Measurements from ENCODE around the gene PARD3.
"Not testable (repeated sequence)": the region's sequence is repeated elsewhere in the genome, so short reads cannot be mapped to it uniquely, and the experiment has no call there.

PARD3 gene

DNA sequence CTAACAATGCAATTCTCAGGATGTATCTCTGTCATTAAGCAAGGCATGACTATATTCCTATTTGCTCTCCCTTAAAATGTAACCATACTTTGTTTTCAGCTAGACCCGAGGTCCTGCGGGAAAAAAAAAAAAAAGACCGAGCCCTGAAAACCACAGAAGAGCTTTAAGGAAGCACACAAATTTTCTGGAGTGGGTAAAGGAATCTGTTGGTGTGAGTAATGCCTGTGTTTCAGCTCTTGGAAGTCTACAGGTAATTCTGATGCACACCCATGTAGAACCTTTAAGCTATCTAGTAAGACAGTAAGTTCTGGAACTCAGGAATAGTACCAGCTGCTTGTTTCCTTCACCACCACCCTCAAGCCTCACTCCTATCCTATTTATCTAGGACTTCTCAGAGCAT lies 351.1 kb downstream of the PARD3 start:
- DNase-seq (ENCODE audit: low spot score), result no peak

DNA sequence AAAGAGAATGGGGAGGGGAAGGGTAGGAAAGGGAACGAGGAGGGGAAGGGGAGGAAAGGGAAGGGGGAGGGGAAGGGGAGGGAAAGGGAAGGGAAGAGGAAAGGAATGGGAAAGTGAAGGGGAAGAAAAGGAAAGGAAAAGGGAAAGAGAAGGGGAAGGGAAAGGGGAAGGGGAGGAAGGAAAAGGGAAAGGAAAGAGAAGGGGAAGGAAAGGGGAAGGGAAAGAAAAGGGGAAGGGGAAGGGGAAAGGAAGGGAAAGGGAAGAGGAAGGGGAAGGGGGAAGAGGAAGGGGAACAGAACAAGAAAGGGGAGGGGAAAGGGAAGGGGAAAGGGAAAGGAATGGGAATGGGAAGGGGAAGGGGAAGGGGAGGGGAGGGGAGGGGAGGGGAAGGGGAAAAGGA lies 352.1 kb downstream of the PARD3 start:
- DNase-seq (ENCODE audit: low spot score), result no peak

DNA sequence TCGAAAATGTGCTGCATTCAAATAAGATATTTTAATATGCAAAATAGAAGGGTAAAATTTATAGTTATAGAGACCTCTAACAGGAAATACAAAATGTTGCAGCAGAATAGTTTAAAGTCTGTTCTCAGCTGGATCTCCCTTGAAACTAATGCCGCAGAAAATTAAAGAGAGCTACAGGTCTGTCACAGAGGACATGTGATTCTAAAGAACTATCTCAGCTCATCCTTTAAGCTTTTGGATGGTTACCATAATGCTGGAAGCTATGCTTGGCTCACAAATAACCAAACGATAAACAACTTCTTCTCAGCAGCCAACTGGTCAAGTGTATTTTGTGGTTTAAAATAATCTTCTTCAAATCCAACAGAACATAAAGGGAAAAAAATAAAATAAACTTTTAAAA lies 353.0 kb downstream of the PARD3 start:
- DNase-seq (ENCODE audit: low spot score), result no peak

DNA sequence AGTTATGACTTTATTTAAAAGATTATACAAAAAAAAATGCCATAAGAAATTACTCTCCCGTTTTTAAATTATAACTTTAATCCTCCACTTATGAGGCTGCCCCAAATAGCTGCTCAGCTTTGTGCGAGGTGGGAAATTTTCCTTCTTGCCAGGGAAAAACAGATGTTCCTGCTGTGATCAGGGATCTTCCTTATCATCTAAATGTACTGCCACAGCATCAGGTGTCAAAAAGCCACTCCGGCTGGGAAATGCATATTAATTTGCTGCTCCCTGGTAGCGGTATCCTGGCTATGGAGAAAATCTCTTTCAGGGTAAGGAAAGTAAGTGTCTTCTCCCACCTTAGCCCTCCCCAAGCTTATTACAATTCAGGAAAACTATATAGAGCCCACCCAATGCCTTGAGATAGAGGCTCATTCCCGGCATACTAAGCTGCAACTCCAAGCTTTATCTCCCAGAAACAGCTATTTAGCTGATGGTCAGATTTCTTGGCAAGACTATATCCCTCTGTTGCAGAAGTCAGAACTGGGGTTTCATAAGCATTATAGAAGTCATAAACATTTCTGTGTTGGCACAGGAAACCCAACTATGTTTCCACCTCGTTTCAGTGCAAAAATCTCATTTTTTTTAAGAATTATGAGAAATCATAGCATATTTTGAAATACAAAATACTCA lies 360.4 kb downstream of the PARD3 start:
- no peak for DNase-seq (ENCODE audit: low spot score)

DNA sequence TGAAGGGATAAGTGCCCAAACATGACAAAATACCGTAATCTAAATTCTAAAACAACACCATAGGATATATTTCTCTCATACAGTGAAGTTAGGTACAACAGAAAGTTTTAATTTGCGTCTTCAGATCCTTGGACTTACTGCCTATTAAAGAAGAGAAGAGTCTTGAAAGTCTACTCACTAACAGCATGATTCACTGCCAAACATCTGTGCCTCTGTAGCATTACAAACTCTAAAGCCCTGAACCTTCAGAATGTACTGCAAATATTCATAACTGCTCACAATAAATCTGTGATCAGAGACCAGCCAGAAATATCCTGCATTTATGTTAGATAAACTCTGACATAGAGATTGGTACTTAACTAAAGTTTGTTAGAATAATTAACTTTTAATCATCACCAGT lies 365.3 kb downstream of the PARD3 start:
- DNase-seq (ENCODE audit: low spot score), result no peak

DNA sequence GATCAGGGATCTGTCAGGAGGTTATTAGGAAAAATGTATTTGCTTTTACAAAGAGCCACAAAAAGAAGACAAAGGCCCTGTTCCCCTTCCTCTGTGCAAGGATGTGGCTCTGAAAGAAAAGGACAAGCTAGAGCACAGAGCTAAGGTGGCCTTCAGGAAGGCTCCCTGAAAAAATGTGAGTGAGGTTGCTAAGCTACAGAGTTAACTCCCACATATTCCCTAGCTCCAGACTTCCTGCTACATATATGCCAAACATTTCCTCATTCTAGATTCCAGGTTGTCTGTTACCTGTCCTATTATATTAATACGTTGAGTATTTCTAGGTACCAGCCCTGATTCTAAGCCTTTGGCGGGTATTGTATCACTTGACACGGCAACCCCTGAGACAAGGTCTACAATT lies 369.0 kb downstream of the PARD3 start:
- no peak for DNase-seq (ENCODE audit: low spot score)

DNA sequence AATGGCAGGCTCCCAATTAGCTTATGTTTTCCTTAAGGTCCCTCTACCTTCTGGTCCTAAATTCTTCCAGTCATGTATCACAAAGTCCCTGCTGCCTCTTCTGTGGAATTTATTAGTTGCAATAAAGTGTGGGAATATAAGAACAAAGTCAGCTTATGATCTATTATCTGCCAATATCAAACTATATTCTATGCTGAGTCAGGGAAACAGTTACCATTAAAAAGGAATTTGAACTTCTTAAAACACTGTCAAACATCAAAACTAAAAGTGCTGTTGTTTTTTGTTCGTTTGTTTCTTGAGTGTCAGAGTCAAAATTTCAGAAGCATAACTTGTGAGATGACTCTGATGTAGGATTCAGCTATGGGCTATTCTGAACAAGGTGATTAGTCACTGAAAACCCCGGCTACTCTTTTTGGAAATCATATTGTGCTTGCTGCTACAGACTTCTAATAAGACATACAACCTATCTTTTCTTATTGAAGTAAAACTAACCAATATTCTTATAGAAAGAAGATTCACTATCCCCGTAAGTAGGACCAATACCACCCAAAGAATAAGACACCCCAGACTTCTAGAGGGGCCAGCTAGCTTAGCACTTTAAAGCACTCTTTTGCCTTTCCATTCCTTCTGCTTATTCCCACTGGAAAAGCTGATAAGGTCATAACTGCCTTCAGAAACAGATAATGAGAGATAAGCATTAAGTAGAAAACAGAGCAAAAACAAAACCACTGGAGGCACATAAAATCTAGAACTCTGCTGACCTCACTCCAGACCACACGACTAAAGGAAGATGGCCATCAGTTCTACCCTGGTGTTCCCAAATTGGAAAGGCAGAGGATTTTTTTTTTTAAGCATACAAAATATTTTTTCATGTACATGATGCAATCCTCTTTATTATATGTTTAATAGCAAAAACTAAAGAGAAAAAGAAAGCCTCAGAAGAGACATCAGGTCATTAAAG lies 370.6 kb downstream of the PARD3 start:
- no peak for DNase-seq (ENCODE audit: low spot score)

DNA sequence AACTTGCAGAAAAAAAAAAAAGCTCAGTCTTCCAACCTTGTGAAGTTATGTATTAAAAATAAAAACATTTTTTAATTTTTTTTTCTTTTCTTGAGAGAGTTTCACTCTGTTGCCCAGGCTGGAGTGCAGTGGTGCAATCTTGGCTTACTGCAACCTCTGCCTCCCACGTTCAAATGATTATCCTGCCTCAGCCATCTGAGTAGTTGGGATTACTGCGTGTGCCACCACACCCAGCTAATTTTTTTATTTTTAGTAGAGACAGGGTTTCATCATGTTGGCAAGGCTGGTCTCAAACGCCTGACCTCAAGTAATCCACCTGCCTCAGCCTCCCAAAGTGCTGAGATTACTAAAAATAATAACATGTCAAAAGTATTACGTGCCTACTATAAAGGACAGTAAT lies 375.7 kb downstream of the PARD3 start:
- not testable (repeated sequence) for DNase-seq (ENCODE audit: low spot score)

DNA sequence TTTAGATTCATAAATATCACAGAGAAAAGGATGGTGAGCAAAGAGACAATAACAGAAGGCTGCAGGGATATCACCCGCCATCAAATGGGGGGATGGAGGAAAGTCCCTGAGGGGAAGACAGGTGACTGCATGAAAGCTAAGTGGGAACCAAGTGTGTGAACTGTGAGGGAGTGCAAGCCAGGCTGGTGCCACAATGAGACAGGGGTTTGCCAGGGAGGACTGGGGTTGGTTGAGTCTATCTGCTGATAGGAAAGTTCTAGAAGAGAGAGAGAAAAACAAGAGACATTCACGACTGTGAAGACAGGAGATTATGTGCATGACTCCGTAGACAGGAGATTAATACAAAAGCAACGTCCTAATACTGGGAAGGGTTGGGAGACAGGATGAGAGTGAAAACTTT lies 376.4 kb downstream of the PARD3 start:
- DNase-seq (ENCODE audit: low spot score), result no peak

DNA sequence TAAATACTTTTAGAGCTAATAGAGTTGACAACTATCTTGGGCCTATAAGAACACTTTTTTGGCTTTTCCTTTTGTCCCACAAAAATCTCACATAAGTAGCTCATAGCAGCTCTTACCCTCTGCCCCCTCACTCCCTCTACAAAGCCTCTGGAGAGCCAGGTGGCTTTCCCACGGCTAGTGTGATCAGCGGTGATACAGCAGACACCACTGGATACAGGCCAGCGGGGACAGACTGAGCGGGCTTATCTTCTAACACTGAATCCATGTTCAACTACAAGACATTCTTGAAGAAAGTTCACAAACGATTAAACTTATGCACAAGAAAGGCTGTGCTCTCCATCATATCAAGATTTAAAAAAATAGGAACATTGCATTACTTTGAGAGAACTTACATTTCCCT lies 377.2 kb downstream of the PARD3 start:
- DNase-seq (ENCODE audit: low spot score), result no peak

DNA sequence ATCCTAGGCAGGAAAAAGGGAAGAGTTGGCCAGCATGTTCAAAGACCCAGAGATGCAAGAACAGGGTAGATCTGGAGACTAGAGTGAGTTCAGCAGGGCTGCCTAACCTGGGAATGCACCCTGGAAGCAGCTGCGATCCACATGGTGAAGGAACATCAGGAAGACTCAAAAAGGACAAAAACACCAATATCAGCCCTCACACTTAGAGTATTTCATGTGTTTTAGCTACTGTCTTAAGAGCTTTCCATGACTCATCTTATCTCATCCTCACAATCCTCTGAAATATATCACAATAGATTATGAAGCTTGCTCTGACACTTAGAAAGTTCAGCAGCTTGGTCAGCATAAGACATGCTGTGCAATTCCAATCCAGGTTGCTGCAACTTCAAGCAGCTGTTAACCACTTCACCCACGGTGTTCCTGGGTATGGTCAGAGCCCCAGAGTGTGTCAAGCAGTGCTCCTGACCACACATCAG lies 380.9 kb downstream of the PARD3 start:
- peak; percentile 12 for DNase-seq (ENCODE audit: low spot score)

DNA sequence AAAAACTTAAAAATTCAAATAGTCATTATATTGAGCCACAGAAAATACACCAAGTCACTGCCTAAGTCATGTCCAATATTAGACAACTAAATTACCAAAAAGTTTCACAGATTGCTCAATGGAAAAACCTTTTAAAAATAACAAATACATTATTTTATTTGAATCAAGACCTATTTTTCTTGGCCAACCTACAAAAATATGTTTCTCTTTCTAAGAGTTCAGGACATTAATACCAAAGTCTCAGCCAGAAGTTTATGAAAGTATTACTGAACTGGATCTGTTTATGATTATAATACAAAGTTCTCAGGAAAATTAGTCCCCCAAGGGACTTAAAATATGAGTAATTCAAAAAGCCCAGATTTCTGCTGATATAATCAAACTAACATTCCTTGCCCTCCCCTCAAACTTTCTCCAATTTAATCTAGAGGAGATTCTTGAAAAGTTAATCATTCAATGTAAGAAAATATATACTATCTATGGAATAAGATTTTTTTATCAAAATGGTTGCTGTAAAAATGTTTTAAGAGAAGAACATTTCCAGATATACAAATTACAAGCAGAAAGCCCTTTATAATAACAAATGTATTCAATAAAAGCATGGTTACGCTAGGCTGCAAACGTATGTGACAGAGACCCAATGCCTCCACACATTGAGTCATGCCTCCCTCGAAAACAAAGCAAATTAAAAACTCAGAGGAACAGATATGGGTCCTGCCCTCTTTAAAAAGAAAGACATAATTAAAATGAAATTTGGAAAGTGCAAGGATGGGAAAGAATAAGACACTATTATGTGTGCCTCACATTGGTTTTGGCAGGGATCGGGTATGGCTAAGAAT lies 381.6 kb downstream of the PARD3 start:
- DNase-seq (ENCODE audit: low spot score), result no peak

DNA sequence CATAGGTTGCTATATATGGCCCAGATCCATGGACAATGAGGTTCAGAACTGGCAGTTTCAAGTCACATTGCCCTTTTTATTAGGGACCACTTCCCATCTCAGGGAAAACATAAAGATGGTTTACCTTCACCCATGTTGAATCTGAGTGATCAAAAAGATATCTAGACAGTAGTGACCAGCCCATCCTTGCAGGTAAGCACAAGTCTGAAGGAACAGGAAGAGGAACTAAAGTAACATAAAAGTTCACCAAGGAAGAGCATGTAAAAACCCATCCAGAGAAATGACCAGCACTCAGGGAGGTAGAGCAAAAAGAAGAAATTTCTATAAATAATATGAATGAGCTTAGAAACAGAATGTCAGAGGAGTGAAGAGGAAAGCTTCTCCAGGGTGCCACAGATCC lies 382.5 kb downstream of the PARD3 start:
- DNase-seq (ENCODE audit: low spot score), result no peak

DNA sequence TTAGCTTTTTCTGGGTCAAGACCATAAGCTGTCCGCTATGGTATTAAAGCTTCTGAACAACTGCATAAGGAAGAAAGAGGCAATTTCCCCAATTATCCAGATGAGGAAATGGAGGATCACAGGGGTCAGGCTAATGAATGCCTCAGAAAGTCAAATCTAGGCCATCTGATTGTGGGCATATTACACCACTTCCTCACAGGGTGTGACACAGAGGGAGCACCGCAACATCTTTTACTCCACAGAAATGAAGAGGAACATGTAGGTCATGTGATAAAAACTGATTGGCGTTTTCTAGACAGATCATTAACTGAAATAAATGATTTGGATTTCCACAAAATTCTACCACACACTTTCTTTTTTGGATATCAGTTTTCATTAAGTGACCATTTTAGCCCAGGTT lies 384.4 kb downstream of the PARD3 start:
- no peak for DNase-seq (ENCODE audit: low spot score)

DNA sequence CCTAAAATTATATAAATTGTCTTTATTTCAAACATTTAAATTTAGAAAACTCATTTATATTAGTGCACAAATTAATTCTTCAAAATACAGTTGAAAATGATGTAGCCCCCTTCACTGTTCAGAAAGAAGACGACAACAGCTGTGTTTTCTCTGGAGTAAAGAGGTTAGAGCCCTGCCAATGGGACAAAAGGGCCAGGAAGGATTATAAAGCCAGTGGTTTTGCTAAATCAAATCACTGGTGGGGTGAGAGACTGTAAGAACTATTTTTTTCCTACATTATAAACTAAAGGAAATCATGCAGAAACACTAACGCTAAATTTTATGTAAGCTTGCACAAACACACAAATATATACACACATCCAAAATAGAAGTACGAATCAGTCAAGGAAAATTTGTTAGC lies 386.6 kb downstream of the PARD3 start:
- no peak for DNase-seq (ENCODE audit: low spot score)

DNA sequence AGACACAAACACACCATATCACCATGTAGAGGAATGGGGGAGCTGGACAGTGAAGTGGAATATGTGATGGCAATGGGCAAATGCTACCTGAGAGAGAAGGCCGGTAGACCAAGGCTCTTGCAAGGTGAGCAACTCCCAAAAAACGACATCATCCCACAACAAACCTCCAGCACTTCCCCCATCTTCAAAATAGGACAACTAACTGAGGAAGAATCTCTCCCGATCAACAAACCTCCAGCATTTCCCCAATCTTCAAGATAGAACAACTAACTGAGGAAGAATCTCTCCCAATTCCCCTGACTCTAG lies 387.2 kb downstream of the PARD3 start:
- no peak for DNase-seq (ENCODE audit: low spot score)

DNA sequence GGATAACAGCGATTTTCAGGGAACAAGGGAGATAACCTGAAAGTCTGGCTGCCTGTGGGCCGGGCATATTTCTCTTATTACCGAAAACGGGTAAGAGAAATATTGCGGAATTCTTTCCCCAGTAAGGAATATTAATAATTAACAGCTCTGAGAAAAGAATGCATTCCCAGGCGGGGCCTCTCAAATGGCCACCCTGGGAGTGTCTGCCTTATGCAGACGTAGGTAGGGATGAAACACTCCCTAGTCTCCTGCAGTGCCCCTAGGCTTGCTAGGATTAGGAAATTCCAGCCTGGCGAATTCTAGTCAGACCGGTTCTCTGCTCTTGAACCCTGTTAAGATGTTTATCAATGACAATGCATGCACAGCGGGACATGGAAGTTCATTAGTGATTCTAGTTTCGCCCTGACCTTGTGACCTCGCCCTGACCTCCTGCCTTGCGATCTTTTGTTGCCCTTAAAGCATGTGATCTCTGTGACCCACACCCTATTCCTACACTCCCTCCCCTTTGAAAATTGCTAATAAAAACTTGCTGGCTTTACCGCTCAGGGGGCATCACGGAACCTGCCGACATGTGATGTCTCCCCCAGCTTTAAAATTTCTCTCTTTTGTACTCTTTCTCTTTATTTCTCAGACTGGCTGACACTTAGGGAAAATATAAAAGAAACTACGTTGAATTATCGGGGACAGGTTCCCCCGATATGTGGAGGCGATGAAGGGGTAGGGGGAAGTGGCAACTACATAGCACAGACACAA lies 387.8 kb downstream of the PARD3 start:
- DNase-seq (ENCODE audit: low spot score), result not testable (repeated sequence)

DNA sequence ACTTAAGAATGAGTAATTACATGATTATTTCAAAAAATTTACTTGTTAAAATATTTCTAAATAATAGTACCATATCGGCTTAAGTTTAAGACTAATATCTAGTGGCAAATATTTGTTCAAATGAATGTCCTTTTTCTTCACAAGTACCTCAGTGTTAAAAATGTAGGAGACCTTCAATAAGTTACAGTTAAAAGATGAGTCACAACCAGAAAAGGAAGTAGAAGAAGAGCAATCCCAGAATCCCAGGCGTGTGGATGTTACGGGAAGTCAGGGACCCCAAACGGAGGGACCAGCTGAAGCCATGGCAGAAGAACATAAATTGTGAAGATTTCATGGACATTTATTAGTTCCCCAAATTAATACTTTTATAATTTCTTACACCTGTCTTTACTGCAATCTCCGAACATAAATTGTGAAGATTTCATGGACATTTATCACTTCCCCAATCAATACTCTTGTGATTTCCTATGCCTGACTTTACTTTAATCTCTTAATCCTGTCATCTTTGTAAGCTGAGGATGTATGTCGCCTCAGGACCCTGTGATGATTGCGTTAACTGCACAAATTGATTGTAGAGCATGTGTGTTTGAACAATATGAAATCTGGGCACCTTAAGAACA lies 388.4 kb downstream of the PARD3 start:
- DNase-seq (ENCODE audit: low spot score), result not testable (repeated sequence)

DNA sequence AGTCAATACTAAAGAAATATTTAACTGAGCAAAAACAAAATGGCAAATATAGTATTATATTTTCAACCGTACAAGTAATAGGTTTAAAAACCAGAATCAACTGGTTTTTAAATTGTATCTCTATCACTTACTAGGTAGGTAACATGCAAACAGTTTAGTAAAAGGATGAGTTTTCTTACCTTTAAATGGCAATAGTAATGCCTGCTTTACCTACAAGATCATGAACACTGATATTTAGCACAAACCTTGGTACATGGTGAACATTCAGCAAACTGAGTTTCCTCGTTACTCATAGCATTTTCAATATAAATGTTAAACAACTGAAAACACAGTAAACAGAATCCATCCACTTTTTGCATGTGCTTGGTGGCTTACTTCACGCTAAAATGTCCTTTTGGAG lies 389.1 kb downstream of the PARD3 start:
- no peak for DNase-seq (ENCODE audit: low spot score)

DNA sequence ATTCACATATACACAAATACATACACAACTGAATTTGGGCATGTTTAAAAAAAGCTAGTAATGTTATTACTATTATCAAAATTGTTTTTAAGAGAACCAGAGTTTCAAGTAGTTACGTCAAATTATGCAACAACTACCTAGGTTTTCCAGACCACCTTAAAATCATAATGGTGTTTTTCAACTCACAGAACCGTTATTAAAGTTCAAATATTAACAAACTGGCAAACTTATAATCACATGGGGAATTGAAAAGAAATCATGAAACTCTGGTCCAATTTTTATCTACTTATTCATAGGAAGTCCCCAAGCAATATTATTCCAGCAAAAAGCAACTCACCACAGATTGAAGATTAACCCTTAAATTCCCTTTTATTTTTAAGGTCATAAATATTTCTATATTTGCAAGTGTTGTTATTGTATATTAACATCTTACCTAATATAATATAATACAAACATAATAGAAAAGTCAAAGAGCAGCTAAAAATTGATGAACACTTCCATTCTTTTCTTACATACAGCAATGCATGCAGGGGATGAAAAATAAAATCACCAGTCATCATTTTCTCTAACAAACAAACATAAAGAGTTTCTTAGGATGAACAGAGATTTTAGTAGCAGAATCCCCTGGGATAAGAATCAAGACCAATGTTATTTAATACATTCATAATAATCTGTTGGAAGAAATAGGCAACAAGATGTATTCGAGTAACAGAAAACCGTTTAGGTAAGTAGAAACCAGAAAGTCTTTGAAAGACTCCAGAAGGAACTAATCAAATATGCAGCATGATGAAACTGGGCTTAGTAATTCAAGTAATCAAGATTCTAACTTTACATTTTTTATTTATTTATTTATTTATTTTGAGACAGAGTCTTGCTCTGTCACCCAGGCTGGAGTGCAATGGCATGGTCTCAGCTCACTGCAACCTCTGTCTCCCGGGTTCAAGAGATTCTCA lies 391.1 kb downstream of the PARD3 start:
- DNase-seq (ENCODE audit: low spot score), result no peak

All from RKO (cell line).